ENCODE measurements around the gene GAPT.

GRCh38 chr5:58456486-58456885, 34.7 kb upstream of the GAPT start:
- TF ChIP-seq POLR2A (IDR thresholded peaks at IDR 0.05) (no peak), POLR2AphosphoS5 (IDR thresholded peaks at IDR 0.05) (no peak), EP300 (IDR thresholded peaks at IDR 0.05; ENCODE audit: low read depth) (no peak)
- TF ChIP-seq, protein P1, sequence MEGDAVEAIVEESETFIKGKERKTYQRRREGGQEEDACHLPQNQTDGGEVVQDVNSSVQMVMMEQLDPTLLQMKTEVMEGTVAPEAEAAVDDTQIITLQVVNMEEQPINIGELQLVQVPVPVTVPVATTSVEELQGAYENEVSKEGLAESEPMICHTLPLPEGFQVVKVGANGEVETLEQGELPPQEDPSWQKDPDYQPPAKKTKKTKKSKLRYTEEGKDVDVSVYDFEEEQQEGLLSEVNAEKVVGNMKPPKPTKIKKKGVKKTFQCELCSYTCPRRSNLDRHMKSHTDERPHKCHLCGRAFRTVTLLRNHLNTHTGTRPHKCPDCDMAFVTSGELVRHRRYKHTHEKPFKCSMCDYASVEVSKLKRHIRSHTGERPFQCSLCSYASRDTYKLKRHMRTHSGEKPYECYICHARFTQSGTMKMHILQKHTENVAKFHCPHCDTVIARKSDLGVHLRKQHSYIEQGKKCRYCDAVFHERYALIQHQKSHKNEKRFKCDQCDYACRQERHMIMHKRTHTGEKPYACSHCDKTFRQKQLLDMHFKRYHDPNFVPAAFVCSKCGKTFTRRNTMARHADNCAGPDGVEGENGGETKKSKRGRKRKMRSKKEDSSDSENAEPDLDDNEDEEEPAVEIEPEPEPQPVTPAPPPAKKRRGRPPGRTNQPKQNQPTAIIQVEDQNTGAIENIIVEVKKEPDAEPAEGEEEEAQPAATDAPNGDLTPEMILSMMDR (IDR thresholded peaks at IDR 0.05): no peak
